ENCODE data around the gene PLEKHJ1.

DNA sequence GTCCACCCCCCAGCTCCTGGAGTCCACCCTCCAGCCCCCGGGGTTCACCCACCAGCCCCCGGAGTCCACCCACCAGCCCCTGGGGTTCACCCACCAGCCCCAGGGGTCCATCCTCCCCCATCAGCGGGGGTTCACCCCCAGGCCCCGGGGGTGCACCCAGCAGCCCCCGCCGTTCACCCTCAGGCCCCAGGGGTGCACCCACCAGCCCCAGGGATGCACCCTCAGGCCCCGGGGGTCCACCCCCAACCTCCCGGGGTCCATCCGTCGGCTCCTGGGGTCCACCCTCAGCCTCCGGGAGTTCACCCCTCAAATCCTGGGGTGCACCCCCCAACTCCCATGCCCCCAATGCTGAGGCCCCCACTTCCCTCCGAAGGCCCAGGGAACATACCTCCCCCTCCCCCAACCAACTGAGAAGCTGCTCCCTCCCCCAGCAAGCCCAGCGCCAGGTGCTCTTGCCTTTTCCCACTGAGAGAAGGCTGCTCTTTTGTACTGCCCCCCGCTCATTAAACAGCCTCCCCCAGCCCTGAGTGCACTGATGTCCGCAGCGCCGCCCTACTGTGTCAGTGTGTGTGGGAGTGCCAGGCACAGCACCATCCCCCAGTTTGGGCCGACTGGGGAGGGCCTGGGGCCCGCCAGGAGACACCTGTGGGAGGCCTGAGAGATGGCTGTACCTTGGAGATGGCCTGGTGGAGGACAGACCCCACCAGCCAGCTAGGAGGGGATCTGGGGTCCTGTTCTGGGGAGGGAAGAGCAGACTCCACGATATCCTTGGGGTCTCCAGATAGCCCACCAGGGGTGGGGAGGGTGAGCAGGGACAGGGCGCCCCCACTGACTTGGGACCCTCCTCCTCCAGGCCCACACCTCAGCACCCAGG, 12.2 kb upstream of the PLEKHJ1 start:
- TF ChIP-seq, protein P1, sequence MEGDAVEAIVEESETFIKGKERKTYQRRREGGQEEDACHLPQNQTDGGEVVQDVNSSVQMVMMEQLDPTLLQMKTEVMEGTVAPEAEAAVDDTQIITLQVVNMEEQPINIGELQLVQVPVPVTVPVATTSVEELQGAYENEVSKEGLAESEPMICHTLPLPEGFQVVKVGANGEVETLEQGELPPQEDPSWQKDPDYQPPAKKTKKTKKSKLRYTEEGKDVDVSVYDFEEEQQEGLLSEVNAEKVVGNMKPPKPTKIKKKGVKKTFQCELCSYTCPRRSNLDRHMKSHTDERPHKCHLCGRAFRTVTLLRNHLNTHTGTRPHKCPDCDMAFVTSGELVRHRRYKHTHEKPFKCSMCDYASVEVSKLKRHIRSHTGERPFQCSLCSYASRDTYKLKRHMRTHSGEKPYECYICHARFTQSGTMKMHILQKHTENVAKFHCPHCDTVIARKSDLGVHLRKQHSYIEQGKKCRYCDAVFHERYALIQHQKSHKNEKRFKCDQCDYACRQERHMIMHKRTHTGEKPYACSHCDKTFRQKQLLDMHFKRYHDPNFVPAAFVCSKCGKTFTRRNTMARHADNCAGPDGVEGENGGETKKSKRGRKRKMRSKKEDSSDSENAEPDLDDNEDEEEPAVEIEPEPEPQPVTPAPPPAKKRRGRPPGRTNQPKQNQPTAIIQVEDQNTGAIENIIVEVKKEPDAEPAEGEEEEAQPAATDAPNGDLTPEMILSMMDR (IDR thresholded peaks at IDR 0.05): no peak
- TF ChIP-seq POLR2A (IDR thresholded peaks at IDR 0.05): no peak

All from adrenal gland (tissue), 5 donors.